Body of pancreas (tissue), 4 donors: ENCODE data around the gene SNRK.

Source experiments
- POLR2A ChIP-seq, 3 donors: fragments of 450-650 bp; IDR thresholded peaks; one replicate each; pipeline ENCODE4 v1.6.1; 2016; ENCODE audit warnings: antibody characterized with exemption in 3 of 3, mild to moderate bottlenecking in 2 of 3
- TF ChIP-seq, protein P1 (sequence below), 7 experiments: fragments of 450-650 bp in 4 of 7; fragments of 200-600 bp in 3 of 7; sonication (generic) in 3 of 7; IDR thresholded peaks; one replicate each; pipeline ENCODE4 v1.5.1; 2016 to 2019; ENCODE audit warnings: antibody characterized with exemption in 7 of 7

DNA sequence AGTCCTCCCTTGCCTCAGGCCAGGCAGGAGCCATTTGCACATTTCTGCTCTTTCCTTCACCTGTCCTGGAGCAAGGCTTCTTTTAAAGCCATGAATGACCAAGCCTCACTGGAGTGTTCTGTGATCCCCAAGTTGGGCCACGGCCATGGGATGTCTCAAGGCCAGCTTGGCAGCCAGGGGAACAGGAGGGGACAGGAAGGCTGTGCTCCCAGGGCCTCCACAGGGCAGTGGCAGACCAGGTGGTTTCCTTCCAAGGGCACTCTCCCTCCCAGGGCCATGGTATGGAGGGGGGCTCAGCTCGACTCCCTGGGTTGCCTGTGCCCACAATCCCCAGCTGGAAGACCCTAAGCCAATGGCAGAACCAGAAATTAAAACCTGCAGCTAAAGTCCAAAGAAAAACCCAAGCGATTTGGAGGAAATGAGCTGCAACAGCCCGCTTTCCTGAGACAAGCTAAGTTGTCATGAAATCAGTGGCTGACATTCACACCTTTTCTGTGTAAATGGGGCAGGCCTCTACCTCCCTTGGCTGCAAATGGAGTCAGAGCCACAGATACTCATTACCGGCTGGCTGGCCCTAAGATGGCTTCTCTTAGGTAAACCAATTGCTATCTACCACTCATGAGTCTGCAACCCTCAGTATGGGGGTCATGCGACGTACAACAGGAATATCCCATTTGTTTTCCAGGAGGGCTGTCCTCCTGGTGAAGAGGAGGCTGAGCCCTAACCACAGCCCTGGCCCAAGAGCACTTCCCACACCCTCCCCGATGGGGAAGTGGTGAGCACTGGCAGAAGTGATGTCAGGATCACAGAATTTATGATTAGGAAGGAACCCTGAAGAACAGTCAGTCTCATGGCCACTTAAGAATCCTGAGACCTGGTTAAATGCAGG, 83.3 kb downstream of the SNRK start:
- TF ChIP-seq, protein P1, sequence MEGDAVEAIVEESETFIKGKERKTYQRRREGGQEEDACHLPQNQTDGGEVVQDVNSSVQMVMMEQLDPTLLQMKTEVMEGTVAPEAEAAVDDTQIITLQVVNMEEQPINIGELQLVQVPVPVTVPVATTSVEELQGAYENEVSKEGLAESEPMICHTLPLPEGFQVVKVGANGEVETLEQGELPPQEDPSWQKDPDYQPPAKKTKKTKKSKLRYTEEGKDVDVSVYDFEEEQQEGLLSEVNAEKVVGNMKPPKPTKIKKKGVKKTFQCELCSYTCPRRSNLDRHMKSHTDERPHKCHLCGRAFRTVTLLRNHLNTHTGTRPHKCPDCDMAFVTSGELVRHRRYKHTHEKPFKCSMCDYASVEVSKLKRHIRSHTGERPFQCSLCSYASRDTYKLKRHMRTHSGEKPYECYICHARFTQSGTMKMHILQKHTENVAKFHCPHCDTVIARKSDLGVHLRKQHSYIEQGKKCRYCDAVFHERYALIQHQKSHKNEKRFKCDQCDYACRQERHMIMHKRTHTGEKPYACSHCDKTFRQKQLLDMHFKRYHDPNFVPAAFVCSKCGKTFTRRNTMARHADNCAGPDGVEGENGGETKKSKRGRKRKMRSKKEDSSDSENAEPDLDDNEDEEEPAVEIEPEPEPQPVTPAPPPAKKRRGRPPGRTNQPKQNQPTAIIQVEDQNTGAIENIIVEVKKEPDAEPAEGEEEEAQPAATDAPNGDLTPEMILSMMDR (IDR thresholded peaks at IDR 0.05) = no peak
- TF ChIP-seq POLR2A (IDR thresholded peaks at IDR 0.05) = no peak
